ENCODE results near the gene ZC3H12D. TPM values are rescaled to one million over a fixed set of nuclear protein-coding genes. Genes with fewer than 3 reads are reported as not detected.

The ZC3H12D gene
- total and polyA plus RNA-seq, 9 of the 15 experiments (the other 6 are each of a cell fraction or from before 2014, with no cell fraction given) = 0.04 to 0.27 (median 0.05) TPM; not detected in 3

DNA sequence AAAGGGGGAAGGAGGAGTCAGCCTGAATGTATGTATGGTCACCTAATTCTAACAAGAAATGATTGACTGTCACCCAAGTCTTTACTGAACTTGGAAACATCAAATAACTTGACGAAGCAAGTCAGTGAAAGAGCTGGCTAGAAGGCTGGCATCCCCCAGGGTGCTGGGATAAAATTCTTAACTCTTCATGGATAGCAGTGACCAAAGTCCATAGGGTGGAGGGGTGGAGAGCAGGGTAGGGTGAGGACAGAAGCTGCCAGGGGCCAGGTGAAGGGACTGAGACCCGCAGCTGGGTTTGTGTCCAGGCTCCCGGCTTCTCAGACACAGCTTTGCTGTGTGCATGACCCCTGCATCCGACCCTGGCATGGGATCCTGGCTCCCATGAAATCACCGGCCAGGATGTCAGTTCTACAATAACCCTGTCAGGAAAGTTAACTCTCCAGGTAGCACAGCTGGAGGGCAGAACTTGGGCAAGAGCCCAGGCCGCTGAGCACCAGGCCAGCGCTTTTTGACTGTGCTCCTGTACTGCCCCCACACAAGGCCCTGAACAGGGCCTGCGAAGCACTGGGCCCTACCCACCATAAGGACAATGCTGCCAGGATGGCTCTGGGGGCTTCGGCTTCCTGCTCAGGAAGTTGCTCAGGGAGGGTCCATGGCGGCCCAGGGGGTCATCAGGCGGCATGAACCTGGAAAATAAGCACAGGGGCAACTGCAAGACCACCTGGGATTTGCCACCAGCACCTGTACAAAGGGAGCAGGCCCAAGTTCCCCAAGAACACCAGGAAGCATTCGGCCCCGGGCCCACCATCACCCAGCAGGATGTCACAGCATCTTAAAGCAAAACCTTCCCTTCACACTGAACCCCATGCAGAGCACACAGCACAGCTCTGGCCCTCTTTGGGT, 32.5 kb downstream of the ZC3H12D start:
- in situ Hi-C loops (cut with MboI) = no loop called here

More for the DNA sequence above, 32.5 kb downstream of the ZC3H12D start:
- H3K79me2 ChIP-seq (ENCODE audit: control insufficient read depth, insufficient read depth, low read length) = no peaks in the 10 kb centered on the region
- H3K9me1 ChIP-seq (ENCODE audit: control insufficient read depth, insufficient read depth, low read length) = no peaks in the 10 kb centered on the region
- H4K20me1 ChIP-seq (replicated peaks; ENCODE audit: control insufficient read depth, insufficient read depth, low read length) = peaks cover 22% of the 10 kb centered on the region
- intact Hi-C loops (cut with micrococcal nuclease) = no loop called here
- DNase-seq (ENCODE audit: extremely low read depth in 1 of 4, low spot score in 3 of 4) = no peak
- H3K4me3 ChIP-seq = no peak overlapping the region
- no peaks in the 10 kb centered on the region for H3K36me3 ChIP-seq (ENCODE audit: control insufficient read depth, insufficient read depth, low read length)
- FAIRE-seq = no peak
- no peak for ATAC-seq
- CTCF ChIA-PET (ENCODE audit: low intra/inter-chr PET ratio) = no interaction called here
- WGBS (ENCODE audit: insufficient coverage, low coverage, missing lambda C conversion rate) = under 1% methylated on average over 13 of the region's 13 CpGs
- peaks cover 60 to 80% of the 10 kb centered on the region in 2 experiments for H3K27me3 ChIP-seq (ENCODE audit: control insufficient read depth in 2 of 2, insufficient read depth in 2 of 2, low read length in 2 of 2)
- H3K9me3 ChIP-seq (replicated peaks; ENCODE audit: control insufficient read depth, insufficient read depth, low read depth, low read length) = no peaks in the 10 kb centered on the region
- POLR2A ChIA-PET = interaction anchor here (0.6 to 0.8 kb wide), 2 partner anchors 50 to 380 kb away, joined by 3 read pairs; no protein-coding TSS in a partner anchor
- no peak overlapping the region for H3K4me2 ChIP-seq (ENCODE audit: insufficient read depth, low read length)
- peak overlapping the region in 1 of 2 experiments; percentile 28; a peak in 1 of 4 replicates for H3K9ac ChIP-seq (ENCODE audit: insufficient read depth in 1 of 2, low read depth in 2 of 2, low read length in 2 of 2)
- TF ChIP-seq E2F3 (CRISPR knock-in tag; IDR thresholded peaks at IDR 0.05) = no peak
- no peak for TF ChIP-seq MAFF (IDR thresholded peaks at IDR 0.05; ENCODE audit: low read length)
- no peak for TF ChIP-seq SMARCC2 (IDR thresholded peaks at IDR 0.05; ENCODE audit: low read depth)
- TF ChIP-seq MEF2A (IDR thresholded peaks at IDR 0.05; ENCODE audit: control insufficient read depth, low read depth, low read length) = no peak
- no peak for TF ChIP-seq HNRNPK (IDR thresholded peaks at IDR 0.05; ENCODE audit: low read depth, low read length, poor library complexity, severe bottlenecking)
- TF ChIP-seq IRF2 (CRISPR knock-in tag; IDR thresholded peaks at IDR 0.05) = no peak
- no peak overlapping the region for H3K27ac ChIP-seq (ENCODE audit: extremely low read depth, low read depth, low read length)
- no peak overlapping the region for H2AFZ ChIP-seq (ENCODE audit: low read depth, low read length)
- no TSS peak for BruUV-seq (replicated peaks)
- H3K4me1 ChIP-seq (replicated peaks in 1 of 2; ENCODE audit: control insufficient read depth in 2 of 2, insufficient read depth in 2 of 2, low read length in 2 of 2) = peaks cover 0 to 28% of the 10 kb centered on the region in 2 experiments; a peak in 4 of 5 replicates

Measured in K562 (cell line).